Hepatocyte (in vitro differentiated cells): ENCODE data around the gene GCNA.

Source experiments
- EZH2 ChIP-seq: fragments of 200-600 bp; sonication (generic); IDR thresholded peaks from 2 replicates; pipeline ENCODE4 v1.6.1; 2016; ENCODE audit warnings: antibody characterized with exemption, mild to moderate bottlenecking, borderline replicate concordance
- EZH2phosphoT487 ChIP-seq: fragments of 200-600 bp; sonication (generic); IDR thresholded peaks from one replicate; pipeline ENCODE4 v1.6.1; 2018; ENCODE audit warnings: antibody characterized with exemption, mild to moderate bottlenecking, low read depth, moderate library complexity; ENCODE audit not compliant: unreplicated experiment, severe bottlenecking
- TF ChIP-seq, protein P1 (sequence below): fragments of 200-600 bp; sonication (generic); IDR thresholded peaks from 2 replicates; pipeline ENCODE4 v1.5.1; 2016; ENCODE audit warnings: antibody characterized with exemption, mild to moderate bottlenecking; ENCODE audit not compliant: poor library complexity

DNA sequence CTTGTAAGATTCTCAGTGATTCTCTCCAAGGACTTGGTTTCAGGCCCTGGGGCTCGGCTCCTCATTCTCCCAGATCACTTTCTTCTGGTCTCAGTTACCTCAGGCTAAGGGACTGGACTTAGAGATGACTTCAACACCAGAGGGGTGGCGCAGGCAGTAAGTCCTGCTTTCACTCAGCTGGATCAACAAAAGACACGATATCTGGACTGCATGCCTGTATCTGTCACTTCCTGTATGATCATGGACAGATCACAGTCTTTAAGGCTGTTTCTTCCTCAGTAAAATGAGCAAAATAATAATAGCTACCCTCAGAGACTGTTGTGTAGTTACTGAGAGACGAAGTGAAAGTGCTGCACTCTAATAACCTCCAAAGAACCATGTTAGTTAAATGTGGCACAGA is 59.6 kb downstream of the GCNA start:
- TF ChIP-seq, protein P1, sequence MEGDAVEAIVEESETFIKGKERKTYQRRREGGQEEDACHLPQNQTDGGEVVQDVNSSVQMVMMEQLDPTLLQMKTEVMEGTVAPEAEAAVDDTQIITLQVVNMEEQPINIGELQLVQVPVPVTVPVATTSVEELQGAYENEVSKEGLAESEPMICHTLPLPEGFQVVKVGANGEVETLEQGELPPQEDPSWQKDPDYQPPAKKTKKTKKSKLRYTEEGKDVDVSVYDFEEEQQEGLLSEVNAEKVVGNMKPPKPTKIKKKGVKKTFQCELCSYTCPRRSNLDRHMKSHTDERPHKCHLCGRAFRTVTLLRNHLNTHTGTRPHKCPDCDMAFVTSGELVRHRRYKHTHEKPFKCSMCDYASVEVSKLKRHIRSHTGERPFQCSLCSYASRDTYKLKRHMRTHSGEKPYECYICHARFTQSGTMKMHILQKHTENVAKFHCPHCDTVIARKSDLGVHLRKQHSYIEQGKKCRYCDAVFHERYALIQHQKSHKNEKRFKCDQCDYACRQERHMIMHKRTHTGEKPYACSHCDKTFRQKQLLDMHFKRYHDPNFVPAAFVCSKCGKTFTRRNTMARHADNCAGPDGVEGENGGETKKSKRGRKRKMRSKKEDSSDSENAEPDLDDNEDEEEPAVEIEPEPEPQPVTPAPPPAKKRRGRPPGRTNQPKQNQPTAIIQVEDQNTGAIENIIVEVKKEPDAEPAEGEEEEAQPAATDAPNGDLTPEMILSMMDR, result no peak
- TF ChIP-seq EZH2 (no peak), EZH2phosphoT487 (no peak)
